Thyroid gland (tissue), 4 donors: ENCODE results near the gene TMEM143.

Experiments
- POLR2A ChIP-seq, 2 donors: fragments of 450-650 bp; IDR thresholded peaks; one replicate each; pipeline ENCODE4 v1.6.1; 2017; ENCODE audit warnings: antibody characterized with exemption in 2 of 2, mild to moderate bottlenecking in 2 of 2, moderate library complexity in 1 of 2
- TF ChIP-seq, protein P1 (sequence below), 6 experiments: fragments of 200-600 bp in 3 of 6; fragments of 450-650 bp in 3 of 6; sonication (generic) in 3 of 6; IDR thresholded peaks; one replicate each; pipeline ENCODE4 v1.5.1; 2016 to 2019; ENCODE audit warnings: antibody characterized with exemption in 6 of 6, mild to moderate bottlenecking in 2 of 6, inconsistent platforms in 1 of 6, moderate library complexity in 1 of 6

DNA sequence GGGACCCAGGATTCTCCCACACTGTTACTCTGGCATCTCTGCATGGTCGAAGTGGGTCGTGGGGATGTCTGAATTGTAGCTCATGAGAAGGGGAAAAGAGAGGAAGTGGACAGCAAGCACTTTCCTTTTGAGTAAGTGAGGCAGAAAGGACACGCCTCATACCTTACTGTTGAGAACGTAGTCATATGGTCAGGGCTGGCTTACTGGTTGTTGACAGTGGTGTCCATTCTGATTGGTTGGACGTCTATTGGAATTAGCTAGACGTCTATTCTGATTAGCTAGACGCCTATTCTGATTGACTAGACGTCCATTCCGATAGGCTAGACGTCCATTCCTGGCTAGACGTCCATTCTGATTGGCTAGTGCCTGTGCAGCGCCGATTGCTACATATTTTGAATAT lies 42.1 kb upstream of the TMEM143 start:
- TF ChIP-seq, protein P1, sequence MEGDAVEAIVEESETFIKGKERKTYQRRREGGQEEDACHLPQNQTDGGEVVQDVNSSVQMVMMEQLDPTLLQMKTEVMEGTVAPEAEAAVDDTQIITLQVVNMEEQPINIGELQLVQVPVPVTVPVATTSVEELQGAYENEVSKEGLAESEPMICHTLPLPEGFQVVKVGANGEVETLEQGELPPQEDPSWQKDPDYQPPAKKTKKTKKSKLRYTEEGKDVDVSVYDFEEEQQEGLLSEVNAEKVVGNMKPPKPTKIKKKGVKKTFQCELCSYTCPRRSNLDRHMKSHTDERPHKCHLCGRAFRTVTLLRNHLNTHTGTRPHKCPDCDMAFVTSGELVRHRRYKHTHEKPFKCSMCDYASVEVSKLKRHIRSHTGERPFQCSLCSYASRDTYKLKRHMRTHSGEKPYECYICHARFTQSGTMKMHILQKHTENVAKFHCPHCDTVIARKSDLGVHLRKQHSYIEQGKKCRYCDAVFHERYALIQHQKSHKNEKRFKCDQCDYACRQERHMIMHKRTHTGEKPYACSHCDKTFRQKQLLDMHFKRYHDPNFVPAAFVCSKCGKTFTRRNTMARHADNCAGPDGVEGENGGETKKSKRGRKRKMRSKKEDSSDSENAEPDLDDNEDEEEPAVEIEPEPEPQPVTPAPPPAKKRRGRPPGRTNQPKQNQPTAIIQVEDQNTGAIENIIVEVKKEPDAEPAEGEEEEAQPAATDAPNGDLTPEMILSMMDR (IDR thresholded peaks at IDR 0.05) = no peak
- no peak for TF ChIP-seq POLR2A (IDR thresholded peaks at IDR 0.05)
